A673 (cell line): ENCODE results near the gene CD300A.

Source experiments
- EZH2 ChIP-seq: fragments of 200-600 bp; sonication (generic); IDR thresholded peaks from 2 replicates; pipeline ENCODE4 v1.6.1; 2017; ENCODE audit warnings: borderline replicate concordance, low read depth, mild to moderate bottlenecking, mixed read lengths, antibody characterized with exemption, low read length; ENCODE audit not compliant: poor library complexity, severe bottlenecking
- TF ChIP-seq, protein P1 (sequence below): fragments of 300-800, 200-600 bp; sonication (generic); conservative IDR thresholded peaks from 2 replicates; pipeline ENCODE4 v1.5.1; 2017; ENCODE audit warnings: low read depth, mild to moderate bottlenecking, antibody characterized with exemption, low read length, moderate library complexity, mixed read lengths

DNA sequence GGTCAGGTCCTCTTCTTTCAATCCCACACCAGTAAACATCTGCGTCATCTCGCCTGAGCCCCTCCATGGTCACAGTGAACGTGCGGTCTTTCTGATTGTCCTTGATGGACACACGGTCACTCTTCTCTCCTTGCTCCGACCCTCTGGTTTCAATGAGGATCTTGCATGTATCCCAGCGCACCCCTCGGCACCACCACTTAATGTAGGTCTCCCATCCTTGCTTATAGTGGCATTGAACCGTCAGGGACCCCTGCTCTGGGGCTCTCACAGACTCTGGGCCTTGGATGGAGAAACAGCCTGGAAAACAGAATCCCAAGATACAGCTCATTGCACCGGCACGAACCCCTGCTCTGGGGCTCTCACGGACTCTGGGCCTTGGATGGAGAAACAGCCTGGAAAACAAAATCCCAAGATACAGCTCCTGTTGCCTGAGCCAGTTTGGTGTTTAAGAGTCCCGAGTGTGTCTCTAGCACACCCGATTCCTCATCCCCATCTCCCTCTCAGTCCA lies 59.4 kb downstream of the CD300A start:
- TF ChIP-seq, protein P1, sequence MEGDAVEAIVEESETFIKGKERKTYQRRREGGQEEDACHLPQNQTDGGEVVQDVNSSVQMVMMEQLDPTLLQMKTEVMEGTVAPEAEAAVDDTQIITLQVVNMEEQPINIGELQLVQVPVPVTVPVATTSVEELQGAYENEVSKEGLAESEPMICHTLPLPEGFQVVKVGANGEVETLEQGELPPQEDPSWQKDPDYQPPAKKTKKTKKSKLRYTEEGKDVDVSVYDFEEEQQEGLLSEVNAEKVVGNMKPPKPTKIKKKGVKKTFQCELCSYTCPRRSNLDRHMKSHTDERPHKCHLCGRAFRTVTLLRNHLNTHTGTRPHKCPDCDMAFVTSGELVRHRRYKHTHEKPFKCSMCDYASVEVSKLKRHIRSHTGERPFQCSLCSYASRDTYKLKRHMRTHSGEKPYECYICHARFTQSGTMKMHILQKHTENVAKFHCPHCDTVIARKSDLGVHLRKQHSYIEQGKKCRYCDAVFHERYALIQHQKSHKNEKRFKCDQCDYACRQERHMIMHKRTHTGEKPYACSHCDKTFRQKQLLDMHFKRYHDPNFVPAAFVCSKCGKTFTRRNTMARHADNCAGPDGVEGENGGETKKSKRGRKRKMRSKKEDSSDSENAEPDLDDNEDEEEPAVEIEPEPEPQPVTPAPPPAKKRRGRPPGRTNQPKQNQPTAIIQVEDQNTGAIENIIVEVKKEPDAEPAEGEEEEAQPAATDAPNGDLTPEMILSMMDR = no peak
- TF ChIP-seq EZH2 = no peak
